Lung (tissue), 12 donors: ENCODE data around the gene SPECC1. TPM values are rescaled to one million over a fixed set of nuclear protein-coding genes. Genes with fewer than 3 reads are reported as not detected.
"Not testable (repeated sequence)": the region's sequence is repeated elsewhere in the genome, so short reads cannot be mapped to it uniquely, and the experiment has no call there.

Experiments
- ATAC-seq: fragments of 200-7000 bp; cut with Tn5 transposase; one replicate; pipeline ENCODE4 v1.9.1; 2020; ENCODE audit warnings: moderate number of reproducible peaks; ENCODE audit not compliant: insufficient read depth, low FRiP score
- DNase-seq, 3 donors: peaks; one replicate each; pipeline ENCODE4 v3.0.0-alpha.2; 2013 to 2017
- H3K27ac ChIP-seq, 2 donors: one replicate each; pipeline ENCODE4 v1.5.1; 2013; ENCODE audit warnings: mild to moderate bottlenecking in 2 of 2, moderate library complexity in 2 of 2, control low read depth in 1 of 2, inconsistent platforms in 1 of 2, low read depth in 1 of 2, low read length in 1 of 2
- H3K27me3 ChIP-seq, 3 donors: one replicate each; pipeline ENCODE4 v1.5.1; 2013; ENCODE audit warnings: low read length in 2 of 3; ENCODE audit not compliant: control insufficient read depth in 3 of 3, insufficient read depth in 3 of 3
- H3K36me3 ChIP-seq, 4 donors: one replicate each; pipeline ENCODE4 v1.5.1; 2013; ENCODE audit warnings: low read length in 4 of 4, mild to moderate bottlenecking in 1 of 4, moderate library complexity in 1 of 4; ENCODE audit not compliant: control insufficient read depth in 4 of 4, insufficient read depth in 4 of 4
- H3K4me1 ChIP-seq, 5 donors: one replicate each; pipeline ENCODE4 v1.5.1; 2013; ENCODE audit warnings: low read length in 5 of 5, mild to moderate bottlenecking in 2 of 5, moderate library complexity in 1 of 5; ENCODE audit not compliant: control insufficient read depth in 5 of 5, insufficient read depth in 5 of 5
- H3K4me3 ChIP-seq: one replicate; pipeline ENCODE4 v1.5.1; 2013; ENCODE audit warnings: mild to moderate bottlenecking, control low read depth, moderate library complexity
- H3K9ac ChIP-seq, 2 donors: one replicate each; pipeline ENCODE4 v1.5.1; 2013; ENCODE audit warnings: low read length in 2 of 2, control low read depth in 1 of 2; ENCODE audit not compliant: insufficient read depth in 1 of 2
- H3K9me3 ChIP-seq, 4 donors: one replicate each; pipeline ENCODE4 v1.5.1; 2013; ENCODE audit warnings: low read length in 3 of 4, mild to moderate bottlenecking in 1 of 4, moderate library complexity in 1 of 4; ENCODE audit not compliant: control insufficient read depth in 4 of 4, insufficient read depth in 3 of 4
- CTCF ChIP-seq: IDR thresholded peaks from 2 replicates; pipeline ENCODE4 v1.5.1; 2012; ENCODE audit warnings: mild to moderate bottlenecking; ENCODE audit errors: control extremely low read depth, extremely low read depth
- WGBS, 2 donors: extraction: QIAGEN DNeasy Blood & Tissue Kit; methylation state at CpG; one replicate each; pipeline ENCODE4 v1.1.7; 2013; 5-methylcytosine and 5-hydroxymethylcytosine counted together
- polyA plus RNA-seq, 2 donors: library from polyadenylated mRNA; stranded (reverse); fragments of 200-250 nt; gene quantifications; one replicate each; pipeline ENCODE4 v1.2.1, GENCODE V29; 2013
- total RNA-seq, 2 donors: library from RNA; depleted of rRNA in 1 of 2; stranded (reverse); fragments of >200 nt in 1 of 2; gene quantifications; one replicate each; pipeline ENCODE4 v1.2.1, GENCODE V29; 2014 to 2021
- donor health status: control.
- donor health status: control.
- donor health status: Bipolar disorder and iron deficiency.
- donor health status: healthy.
- donor health status: DM: yes; HTN: yes; CAD: no.

SPECC1 gene
- total and polyA plus RNA-seq, 4 donors, result 8.8 to 27.1 (median 14.7) TPM

DNA sequence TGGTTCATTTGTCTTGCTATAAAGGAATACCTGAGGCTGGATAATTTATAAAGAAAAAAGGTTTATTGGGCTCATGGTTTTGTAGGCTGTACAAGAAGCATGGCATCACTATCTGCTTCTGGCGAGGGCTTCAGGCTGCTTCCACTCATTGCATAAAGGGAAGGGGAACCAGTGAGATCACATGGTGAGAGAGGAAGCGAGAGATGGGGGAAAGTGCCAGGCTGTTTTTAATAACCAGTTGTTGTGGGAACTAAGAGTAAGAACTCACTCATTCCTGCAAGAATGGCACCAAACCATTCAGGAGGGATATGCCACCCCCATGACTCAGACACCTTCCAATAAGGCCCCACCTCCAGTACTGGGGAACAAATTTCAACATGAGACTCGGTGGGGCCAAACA is 24.3 kb downstream of the SPECC1 start:
- no peak overlapping the region for H3K4me3 ChIP-seq
- no peak overlapping the region for H3K9ac ChIP-seq
- no peak for TF ChIP-seq CTCF
- no peak for DNase-seq
- no peaks in the 10 kb centered on the region for H3K4me1 ChIP-seq
- H3K27me3 ChIP-seq, result no peaks in the 10 kb centered on the region
- WGBS, 2 donors, result 70 to 73% methylated on average over 3 of the region's 3 CpGs
- no peak overlapping the region for H3K27ac ChIP-seq
- ATAC-seq, result no peak
- H3K36me3 ChIP-seq, result no peaks in the 10 kb centered on the region
- no peaks in the 10 kb centered on the region for H3K9me3 ChIP-seq

- Histone ChIP-seq H3K4me1 (no peaks in the 10 kb centered on the region), H3K36me3 (no peaks in the 10 kb centered on the region), H3K9ac (no peak overlapping the region), H3K27me3 (peaks cover 0 to 3% (median 0%) of the 10 kb centered on the region in 3 donors), H3K27ac (no peak overlapping the region), H3K9me3 (no peaks in the 10 kb centered on the region), H3K4me3 (no peak overlapping the region)
- WGBS, 2 donors, result 96 to 97% methylated on average over 3 of the region's 3 CpGs
- ATAC-seq (no peak), DNase-seq (no peak)
- no peak for TF ChIP-seq CTCF
Observed at GRCh38 chr17:20035501-20035900, 26.3 kb downstream of the SPECC1 start.

GRCh38 chr17:20037286-20037685 is 28.1 kb downstream of the SPECC1 start:
- 72 to 84% methylated on average over 1 of the region's 1 CpG for WGBS, 2 donors

GRCh38 chr17:20039037-20039436 is 29.9 kb downstream of the SPECC1 start:
- Histone ChIP-seq H3K36me3 (no peaks in the 10 kb centered on the region), H3K4me3 (no peak overlapping the region), H3K27me3 (peaks cover 0 to 3% (median 0%) of the 10 kb centered on the region in 3 donors), H3K4me1 (no peaks in the 10 kb centered on the region), H3K27ac (no peak overlapping the region), H3K9ac (no peak overlapping the region), H3K9me3 (no peaks in the 10 kb centered on the region)
- TF ChIP-seq CTCF, result no peak
- WGBS, 2 donors, result 72 to 93% methylated on average over 2 of the region's 2 CpGs
- DNase-seq (no peak), ATAC-seq (no peak)

More at GRCh38 chr17:20037286-20037685, 28.1 kb downstream of the SPECC1 start:
- H3K9ac ChIP-seq, H3K9me3 ChIP-seq, H3K4me1 ChIP-seq, ATAC-seq, H3K27ac ChIP-seq, H3K36me3 ChIP-seq, H3K4me3 ChIP-seq, H3K27me3 ChIP-seq, DNase-seq: not testable (repeated sequence)
